HG03575 (cell line): ENCODE measurements around the gene PPP2R2C.

Experiments
- ATAC-seq: cut with Tn5 transposase; IDR thresholded peaks from one replicate; pipeline ENCODE4 v1.9.1; 2021; ENCODE audit not compliant: unreplicated experiment, insufficient number of reproducible peaks, low FRiP score; ENCODE audit errors: extremely low read depth

The PPP2R2C gene

GRCh38 chr4:6308899-6309643 lies 163.3 kb downstream of the PPP2R2C start:
- ATAC-seq: no peak

- ATAC-seq: no peak
These were observed 164.5 kb downstream of the PPP2R2C start for GRCh38 chr4:6307891-6308290.

GRCh38 chr4:6307230-6307629 lies 165.2 kb downstream of the PPP2R2C start:
- no peak for ATAC-seq

- ATAC-seq: no peak
These were observed 166.1 kb downstream of the PPP2R2C start for GRCh38 chr4:6306299-6306698.

- ATAC-seq: no peak
These were observed 168.5 kb downstream of the PPP2R2C start for GRCh38 chr4:6303943-6304342.

- no peak for ATAC-seq
These were observed 169.5 kb downstream of the PPP2R2C start for GRCh38 chr4:6302869-6303268.

GRCh38 chr4:6301732-6302442 lies 170.5 kb downstream of the PPP2R2C start:
- no peak for ATAC-seq

GRCh38 chr4:6301051-6301731 lies 171.2 kb downstream of the PPP2R2C start:
- ATAC-seq: no peak

- no peak for ATAC-seq
These were observed 172.1 kb downstream of the PPP2R2C start for GRCh38 chr4:6300359-6300758.

GRCh38 chr4:6299875-6300274 lies 172.5 kb downstream of the PPP2R2C start:
- ATAC-seq: no peak

GRCh38 chr4:6298852-6299251 lies 173.6 kb downstream of the PPP2R2C start:
- no peak for ATAC-seq

- no peak for ATAC-seq
These were observed 174.4 kb downstream of the PPP2R2C start for GRCh38 chr4:6298035-6298434.

- ATAC-seq: no peak
These were observed 175.1 kb downstream of the PPP2R2C start for GRCh38 chr4:6297266-6297815.

GRCh38 chr4:6296026-6296425 lies 176.4 kb downstream of the PPP2R2C start:
- no peak for ATAC-seq

GRCh38 chr4:6295495-6295894 lies 176.9 kb downstream of the PPP2R2C start:
- no peak for ATAC-seq

- ATAC-seq: no peak
These were observed 177.6 kb downstream of the PPP2R2C start for GRCh38 chr4:6294705-6295421.

GRCh38 chr4:6293661-6294060 lies 178.8 kb downstream of the PPP2R2C start:
- no peak for ATAC-seq

GRCh38 chr4:6293097-6293445 lies 179.3 kb downstream of the PPP2R2C start:
- no peak for ATAC-seq

- no peak for ATAC-seq
These were observed 179.9 kb downstream of the PPP2R2C start for GRCh38 chr4:6292376-6293096.
